ENCODE results near the gene SCT.

GRCh38 chr11:592918-593317 lies 34.1 kb downstream of the SCT start:
- no peak for TF ChIP-seq CTCF (conservative IDR thresholded peaks at IDR 0.05; ENCODE audit: low read depth in 2 of 2)
- TF ChIP-seq, protein P1, sequence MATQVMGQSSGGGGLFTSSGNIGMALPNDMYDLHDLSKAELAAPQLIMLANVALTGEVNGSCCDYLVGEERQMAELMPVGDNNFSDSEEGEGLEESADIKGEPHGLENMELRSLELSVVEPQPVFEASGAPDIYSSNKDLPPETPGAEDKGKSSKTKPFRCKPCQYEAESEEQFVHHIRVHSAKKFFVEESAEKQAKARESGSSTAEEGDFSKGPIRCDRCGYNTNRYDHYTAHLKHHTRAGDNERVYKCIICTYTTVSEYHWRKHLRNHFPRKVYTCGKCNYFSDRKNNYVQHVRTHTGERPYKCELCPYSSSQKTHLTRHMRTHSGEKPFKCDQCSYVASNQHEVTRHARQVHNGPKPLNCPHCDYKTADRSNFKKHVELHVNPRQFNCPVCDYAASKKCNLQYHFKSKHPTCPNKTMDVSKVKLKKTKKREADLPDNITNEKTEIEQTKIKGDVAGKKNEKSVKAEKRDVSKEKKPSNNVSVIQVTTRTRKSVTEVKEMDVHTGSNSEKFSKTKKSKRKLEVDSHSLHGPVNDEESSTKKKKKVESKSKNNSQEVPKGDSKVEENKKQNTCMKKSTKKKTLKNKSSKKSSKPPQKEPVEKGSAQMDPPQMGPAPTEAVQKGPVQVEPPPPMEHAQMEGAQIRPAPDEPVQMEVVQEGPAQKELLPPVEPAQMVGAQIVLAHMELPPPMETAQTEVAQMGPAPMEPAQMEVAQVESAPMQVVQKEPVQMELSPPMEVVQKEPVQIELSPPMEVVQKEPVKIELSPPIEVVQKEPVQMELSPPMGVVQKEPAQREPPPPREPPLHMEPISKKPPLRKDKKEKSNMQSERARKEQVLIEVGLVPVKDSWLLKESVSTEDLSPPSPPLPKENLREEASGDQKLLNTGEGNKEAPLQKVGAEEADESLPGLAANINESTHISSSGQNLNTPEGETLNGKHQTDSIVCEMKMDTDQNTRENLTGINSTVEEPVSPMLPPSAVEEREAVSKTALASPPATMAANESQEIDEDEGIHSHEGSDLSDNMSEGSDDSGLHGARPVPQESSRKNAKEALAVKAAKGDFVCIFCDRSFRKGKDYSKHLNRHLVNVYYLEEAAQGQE (IDR thresholded peaks at IDR 0.05; ENCODE audit: unreplicated experiment) = no peak
- no peak for TF ChIP-seq EZH2phosphoT487 (IDR thresholded peaks at IDR 0.05; ENCODE audit: unreplicated experiment)
- TF ChIP-seq CREB1 (CRISPR knock-in tag; IDR thresholded peaks at IDR 0.05; ENCODE audit: low read depth) = no peak
- TF ChIP-seq EZH2 (IDR thresholded peaks at IDR 0.05; ENCODE audit: low read depth, unreplicated experiment) = no peak
- no peak for TF ChIP-seq POLR2AphosphoS5 (IDR thresholded peaks at IDR 0.05; ENCODE audit: low read depth)
- no peak for TF ChIP-seq ZNF114 (CRISPR knock-in tag; IDR thresholded peaks at IDR 0.05)
- no peak for TF ChIP-seq STAT1 (IDR thresholded peaks at IDR 0.05; ENCODE audit: unreplicated experiment)
- TF ChIP-seq ZNF331 (CRISPR knock-in tag; IDR thresholded peaks at IDR 0.05; ENCODE audit: low read depth) = no peak

Data from GM23338 (cell line).